ENCODE measurements around the gene A4GALT.
A peak's percentile ranks its signal among the peaks of the same experiment; 100 is the strongest.

The A4GALT gene

DNA sequence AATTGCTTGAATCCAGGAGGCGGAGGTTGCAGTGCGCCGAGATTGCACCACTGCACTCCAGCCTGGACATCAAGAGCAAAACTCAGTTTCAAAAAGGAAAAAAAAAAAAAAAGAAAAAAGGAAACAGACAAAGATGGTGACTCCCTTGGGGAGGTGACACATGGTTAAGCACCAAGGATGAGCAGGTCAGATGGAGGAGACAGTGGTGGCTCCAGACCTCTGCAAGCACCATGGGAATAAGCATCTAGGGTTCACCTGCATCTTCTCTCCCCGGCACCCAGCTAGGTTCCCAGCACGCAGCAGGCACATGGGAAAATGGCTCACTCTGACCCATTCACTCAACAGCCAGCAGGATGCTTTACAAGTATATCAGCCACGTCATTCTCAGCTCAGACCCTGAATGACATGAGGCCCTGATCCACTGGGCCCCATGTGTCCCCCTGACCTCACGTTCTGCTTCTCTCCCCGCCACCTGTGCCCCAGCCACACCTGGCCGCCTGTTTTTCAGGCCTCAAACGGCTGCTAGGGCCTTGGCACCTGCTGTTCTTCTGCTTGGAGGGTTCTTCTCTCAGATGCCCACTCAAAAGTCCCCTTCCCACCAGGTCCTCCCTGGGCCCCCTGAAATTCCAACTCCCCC lies 24.2 kb downstream of the A4GALT start:
- DNase-seq (ENCODE audit: low read depth), result no peak
- TF ChIP-seq CTCF (IDR thresholded peaks at IDR 0.05; ENCODE audit: insufficient read depth, low read depth, low read length, missing control alignments), result no peak
- no peak overlapping the region for H3K4me3 ChIP-seq (ENCODE audit: low read depth, low read length)

- no peak for TF ChIP-seq CTCF (IDR thresholded peaks at IDR 0.05; ENCODE audit: insufficient read depth, low read depth, low read length, missing control alignments)
- no peak for DNase-seq (ENCODE audit: low read depth)
- H3K4me3 ChIP-seq (ENCODE audit: low read depth, low read length), result no peak overlapping the region
These were observed 25.4 kb downstream of the A4GALT start for GRCh38 chr22:42695294-42695693.

DNA sequence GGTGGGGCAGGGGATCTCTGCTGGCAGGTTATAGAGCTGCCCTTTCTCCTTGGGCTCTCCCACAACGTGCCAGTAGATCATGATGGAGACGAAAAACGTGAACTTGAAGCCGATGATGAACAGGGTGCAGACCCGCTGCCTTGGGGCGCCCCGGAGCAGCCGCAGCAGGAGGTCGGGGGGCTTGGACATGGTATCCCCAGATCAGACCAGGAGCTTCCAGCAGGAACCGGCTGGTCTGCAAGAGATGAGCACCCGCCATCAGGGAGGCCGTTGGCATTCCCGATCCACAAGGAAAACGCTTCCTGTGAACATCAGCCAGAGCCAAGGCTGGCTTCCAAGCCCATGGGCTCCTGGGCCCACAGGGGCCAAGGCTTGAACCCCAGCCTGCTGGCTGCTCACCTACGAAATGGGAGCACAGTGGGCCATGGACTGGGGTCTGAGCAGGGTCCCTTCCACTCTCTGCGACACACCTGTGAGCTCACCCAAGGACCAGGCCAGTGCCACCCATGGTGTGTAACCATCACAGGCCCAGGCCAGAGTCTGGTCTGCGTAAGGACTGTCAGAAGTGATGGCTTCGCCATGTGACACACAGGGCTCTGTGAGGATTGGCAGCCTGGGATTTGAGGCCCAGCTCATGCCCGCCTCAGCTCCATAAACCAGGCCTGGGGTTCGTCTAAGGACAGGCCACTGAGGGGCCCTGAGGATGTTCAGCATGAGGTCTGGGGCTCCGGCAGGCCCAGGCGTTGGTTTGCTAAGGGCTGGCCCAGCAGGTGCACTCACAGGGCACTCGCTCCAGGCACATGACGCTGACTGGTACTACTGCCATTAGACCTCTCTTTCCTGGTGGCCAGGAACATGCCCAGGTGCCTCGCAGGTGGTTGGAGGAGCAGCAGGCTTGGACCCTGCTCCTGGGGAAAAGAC lies 26.6 kb downstream of the A4GALT start:
- no peak overlapping the region for H3K4me3 ChIP-seq (ENCODE audit: low read depth, low read length)
- no peak for DNase-seq (ENCODE audit: low read depth)
- no peak for TF ChIP-seq CTCF (IDR thresholded peaks at IDR 0.05; ENCODE audit: insufficient read depth, low read depth, low read length, missing control alignments)

- DNase-seq (ENCODE audit: low read depth), result no peak
- H3K4me3 ChIP-seq (ENCODE audit: low read depth, low read length), result no peak overlapping the region
- TF ChIP-seq CTCF (IDR thresholded peaks at IDR 0.05; ENCODE audit: insufficient read depth, low read depth, low read length, missing control alignments), result no peak
These were observed 27.5 kb downstream of the A4GALT start for GRCh38 chr22:42693055-42693762.

DNA sequence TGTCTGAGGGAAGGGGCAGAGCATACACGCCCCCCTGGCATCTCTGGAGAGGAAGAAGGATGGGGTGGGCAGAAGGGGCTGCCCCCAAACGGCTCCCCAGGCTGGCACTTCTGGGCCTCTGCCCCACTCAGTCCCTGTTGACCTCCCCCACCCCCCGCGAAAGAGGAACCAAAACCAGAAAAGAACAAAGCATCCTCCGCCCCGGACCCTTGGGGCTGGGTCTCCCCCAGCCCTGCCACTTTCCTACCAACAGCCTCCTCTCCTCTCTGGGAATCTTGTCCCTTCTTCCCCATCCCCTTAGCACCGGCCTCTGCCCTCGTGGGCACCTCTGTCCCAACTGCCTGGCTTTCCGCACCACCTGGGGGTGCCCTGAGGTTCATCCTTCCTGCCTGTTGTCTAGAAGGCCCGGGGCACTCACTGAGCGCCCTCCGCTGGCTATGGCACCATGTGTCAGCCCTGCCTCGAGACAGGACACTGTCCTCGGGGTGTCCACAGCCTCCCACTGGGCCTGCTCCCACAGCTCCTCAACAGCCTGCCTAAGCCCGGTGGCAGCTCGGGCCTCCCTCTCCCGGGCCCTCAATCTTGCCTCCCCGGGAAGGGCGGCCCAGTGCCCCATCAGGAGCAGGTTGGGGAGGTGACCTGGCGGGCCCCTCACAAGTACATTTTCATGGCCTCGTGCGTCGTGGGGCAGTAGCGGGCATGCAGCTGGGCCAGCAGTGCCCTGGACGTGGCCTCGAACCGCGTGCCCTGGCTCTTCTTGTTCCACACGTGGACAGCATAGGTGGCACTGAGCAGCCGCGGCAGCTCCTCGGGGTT lies 28.2 kb downstream of the A4GALT start:
- TF ChIP-seq CTCF (IDR thresholded peaks at IDR 0.05; ENCODE audit: insufficient read depth, low read depth, low read length, missing control alignments), result peak; percentile 45
- peak; percentile 67 for DNase-seq (ENCODE audit: low read depth)
- no peak overlapping the region for H3K4me3 ChIP-seq (ENCODE audit: low read depth, low read length)

GRCh38 chr22:42691440-42691839 lies 29.2 kb downstream of the A4GALT start:
- DNase-seq (ENCODE audit: low read depth), result no peak
- no peak overlapping the region for H3K4me3 ChIP-seq (ENCODE audit: low read depth, low read length)
- no peak for TF ChIP-seq CTCF (IDR thresholded peaks at IDR 0.05; ENCODE audit: insufficient read depth, low read depth, low read length, missing control alignments)
